SJCRH30 (cell line): Measurements from ENCODE around the gene FANCL. TPM values are rescaled to one million over a fixed set of nuclear protein-coding genes. Genes with fewer than 3 reads are reported as not detected.
"Not testable (repeated sequence)": the region's sequence is repeated elsewhere in the genome, so short reads cannot be mapped to it uniquely, and the experiment has no call there.

Experiments used
- DNase-seq, 2 experiments: peaks; one replicate each; pipeline ENCODE4 v3.0.0-alpha.2; 2015 to 2020
- H3K27ac ChIP-seq: fragments of 250-450 bp; sonication (Bioruptor Pico); 2 replicates; pipeline ENCODE4 v1.5.1; 2020; ENCODE audit warnings: mild to moderate bottlenecking, moderate library complexity
- H3K27me3 ChIP-seq: fragments of 250-450 bp; sonication (Bioruptor Pico); 2 replicates; pipeline ENCODE4 v1.5.1; 2020; ENCODE audit warnings: mild to moderate bottlenecking, moderate library complexity
- H3K36me3 ChIP-seq: fragments of 250-450 bp; sonication (Bioruptor Pico); 2 replicates; pipeline ENCODE4 v1.5.1; 2020; ENCODE audit warnings: mild to moderate bottlenecking, moderate library complexity
- H3K4me1 ChIP-seq: fragments of 250-450 bp; sonication (Bioruptor Pico); 2 replicates; pipeline ENCODE4 v1.5.1; 2020; ENCODE audit warnings: mild to moderate bottlenecking, moderate library complexity
- H3K4me3 ChIP-seq: fragments of 250-450 bp; sonication (Bioruptor Pico); 2 replicates; pipeline ENCODE4 v1.5.1; 2020; ENCODE audit warnings: mild to moderate bottlenecking, moderate library complexity
- H3K9me3 ChIP-seq: fragments of 250-450 bp; sonication (Bioruptor Pico); replicated peaks from 2 replicates; pipeline ENCODE4 v1.5.1; 2020; ENCODE audit warnings: mild to moderate bottlenecking, moderate library complexity
- total RNA-seq: library from RNA; depleted of rRNA; stranded (reverse); fragments of >200 nt; shearing (Covaris generic); gene quantifications from 2 replicates; pipeline ENCODE4 v1.2.3, GENCODE V29; 2014

FANCL gene
- total RNA-seq, 1 experiment from 2014 or later = 105 TPM

GRCh38 chr2:58140508-58141072, 100.5 kb downstream of the FANCL start:
- peaks cover 10% of the 10 kb centered on the region for H3K4me1 ChIP-seq
- no peak overlapping the region for H3K4me3 ChIP-seq
- H3K9me3 ChIP-seq = no peaks in the 10 kb centered on the region
- no peaks in the 10 kb centered on the region for H3K36me3 ChIP-seq
- no peak overlapping the region for H3K27ac ChIP-seq
- no peaks in the 10 kb centered on the region for H3K27me3 ChIP-seq
- DNase-seq = no peak

GRCh38 chr2:58138396-58139030, 102.6 kb downstream of the FANCL start:
- no peak overlapping the region for H3K4me3 ChIP-seq
- H3K9me3 ChIP-seq = no peaks in the 10 kb centered on the region
- peaks cover 10% of the 10 kb centered on the region for H3K4me1 ChIP-seq
- DNase-seq = no peak
- no peaks in the 10 kb centered on the region for H3K36me3 ChIP-seq
- 0 out of 2 replicates have a peak overlapping the region, but pooled peaks have one; percentile 25 for H3K27ac ChIP-seq
- no peaks in the 10 kb centered on the region for H3K27me3 ChIP-seq

- Histone ChIP-seq H3K9me3 (no peaks in the 10 kb centered on the region), H3K4me1 (peaks cover 10% of the 10 kb centered on the region), H3K27ac (peak overlapping the region; percentile 25), H3K36me3 (no peaks in the 10 kb centered on the region), H3K4me3 (no peak overlapping the region), H3K27me3 (no peaks in the 10 kb centered on the region)
- peak; percentile 51 to 71 for DNase-seq
These were observed 103.3 kb downstream of the FANCL start for GRCh38 chr2:58137856-58138255.

- peak in 1 of 2 experiments; percentile 15 for DNase-seq
- Histone ChIP-seq H3K27me3 (no peaks in the 10 kb centered on the region), H3K36me3 (no peaks in the 10 kb centered on the region), H3K4me3 (no peak overlapping the region), H3K4me1 (peaks cover 10% of the 10 kb centered on the region), H3K27ac (peak overlapping the region; percentile 25), H3K9me3 (no peaks in the 10 kb centered on the region)
These were observed 103.9 kb downstream of the FANCL start for GRCh38 chr2:58137221-58137620.

GRCh38 chr2:58135861-58136260, 105.3 kb downstream of the FANCL start:
- H3K4me3 ChIP-seq = no peak overlapping the region
- no peaks in the 10 kb centered on the region for H3K36me3 ChIP-seq
- H3K9me3 ChIP-seq = no peaks in the 10 kb centered on the region
- no peak for DNase-seq
- H3K27me3 ChIP-seq = no peaks in the 10 kb centered on the region
- peaks cover 10% of the 10 kb centered on the region for H3K4me1 ChIP-seq
- H3K27ac ChIP-seq = no peak overlapping the region

- no peaks in the 10 kb centered on the region for H3K27me3 ChIP-seq
- DNase-seq = no peak
- no peak overlapping the region for H3K4me3 ChIP-seq
- H3K27ac ChIP-seq = no peak overlapping the region
- H3K9me3 ChIP-seq = no peaks in the 10 kb centered on the region
- H3K4me1 ChIP-seq = peaks cover 10% of the 10 kb centered on the region
- H3K36me3 ChIP-seq = 0 out of 2 replicates have a peak, but pooled peaks cover 3% of the 10 kb centered on the region
These were observed 107.7 kb downstream of the FANCL start for GRCh38 chr2:58133395-58133794.

- no peak overlapping the region for H3K27ac ChIP-seq
- no peaks in the 10 kb centered on the region for H3K9me3 ChIP-seq
- H3K27me3 ChIP-seq = no peaks in the 10 kb centered on the region
- no peak overlapping the region for H3K4me3 ChIP-seq
- H3K36me3 ChIP-seq = 0 out of 2 replicates have a peak, but pooled peaks cover 3% of the 10 kb centered on the region
- no peaks in the 10 kb centered on the region for H3K4me1 ChIP-seq
- peak in 1 of 2 experiments; percentile 34 for DNase-seq
These were observed 109.7 kb downstream of the FANCL start for GRCh38 chr2:58131191-58132011.

- no peaks in the 10 kb centered on the region for H3K27me3 ChIP-seq
- H3K4me1 ChIP-seq = no peaks in the 10 kb centered on the region
These were observed 110.9 kb downstream of the FANCL start for GRCh38 chr2:58130238-58130637.

GRCh38 chr2:58127111-58127510, 114.0 kb downstream of the FANCL start:
- H3K36me3 ChIP-seq = 0 out of 2 replicates have a peak, but pooled peaks cover 3% of the 10 kb centered on the region
- no peak overlapping the region for H3K27ac ChIP-seq
- DNase-seq = no peak
- H3K4me1 ChIP-seq = no peaks in the 10 kb centered on the region
- no peak overlapping the region for H3K4me3 ChIP-seq
- no peaks in the 10 kb centered on the region for H3K9me3 ChIP-seq
- H3K27me3 ChIP-seq = no peaks in the 10 kb centered on the region; the same call in 1 of the 2 replicates

More at GRCh38 chr2:58130238-58130637, 110.9 kb downstream of the FANCL start:
- no peak overlapping the region for H3K4me3 ChIP-seq
- no peak for DNase-seq
- H3K9me3 ChIP-seq = no peaks in the 10 kb centered on the region
- H3K36me3 ChIP-seq = 0 out of 2 replicates have a peak, but pooled peaks cover 3% of the 10 kb centered on the region
- H3K27ac ChIP-seq = no peak overlapping the region

- H3K27me3 ChIP-seq = no peaks in the 10 kb centered on the region; the same call in 1 of the 2 replicates
- no peaks in the 10 kb centered on the region for H3K9me3 ChIP-seq
- DNase-seq = no peak
These were observed 118.6 kb downstream of the FANCL start for GRCh38 chr2:58122540-58122939.

GRCh38 chr2:58122040-58122439, 119.1 kb downstream of the FANCL start:
- no peak overlapping the region for H3K4me3 ChIP-seq
- H3K36me3 ChIP-seq = no peaks in the 10 kb centered on the region
- no peak overlapping the region for H3K27ac ChIP-seq
- no peaks in the 10 kb centered on the region for H3K9me3 ChIP-seq
- H3K27me3 ChIP-seq = no peaks in the 10 kb centered on the region; the same call in 1 of the 2 replicates
- DNase-seq = no peak
- H3K4me1 ChIP-seq = no peaks in the 10 kb centered on the region

More at GRCh38 chr2:58122540-58122939, 118.6 kb downstream of the FANCL start:
- no peaks in the 10 kb centered on the region for H3K36me3 ChIP-seq
- H3K4me1 ChIP-seq = no peaks in the 10 kb centered on the region
- H3K4me3 ChIP-seq = no peak overlapping the region
- H3K27ac ChIP-seq = no peak overlapping the region

GRCh38 chr2:58120626-58121229, 120.4 kb downstream of the FANCL start:
- no peak for DNase-seq

GRCh38 chr2:58113563-58113962, 127.6 kb downstream of the FANCL start:
- H3K27me3 ChIP-seq, H3K4me1 ChIP-seq, H3K27ac ChIP-seq, H3K9me3 ChIP-seq, DNase-seq, H3K4me3 ChIP-seq, H3K36me3 ChIP-seq: not testable (repeated sequence)

More at GRCh38 chr2:58120626-58121229, 120.4 kb downstream of the FANCL start:
- H3K27me3 ChIP-seq = no peaks in the 10 kb centered on the region; the same call in 1 of the 2 replicates
- H3K9me3 ChIP-seq = no peaks in the 10 kb centered on the region
- H3K4me1 ChIP-seq = no peaks in the 10 kb centered on the region
- no peak overlapping the region for H3K4me3 ChIP-seq
- H3K36me3 ChIP-seq = no peaks in the 10 kb centered on the region
- no peak overlapping the region for H3K27ac ChIP-seq

- Histone ChIP-seq H3K27me3 (no peaks in the 10 kb centered on the region), H3K36me3 (no peaks in the 10 kb centered on the region), H3K9me3 (no peaks in the 10 kb centered on the region), H3K4me1 (no peaks in the 10 kb centered on the region), H3K4me3 (no peak overlapping the region), H3K27ac (no peak overlapping the region)
- DNase-seq = peak in 1 of 2 experiments; percentile 9
These were observed 130.4 kb downstream of the FANCL start for GRCh38 chr2:58110765-58111164.
